Suprapubic skin (tissue), 4 donors: ENCODE data around the gene SYNE2. TPM values are rescaled to one million over a fixed set of nuclear protein-coding genes. Genes with fewer than 3 reads are reported as not detected.

Source experiments
- DNase-seq, 2 donors: peaks; one replicate each; pipeline ENCODE4 v3.0.0-alpha.2; 2019; ENCODE audit warnings: low spot score in 2 of 2
- H3K27ac ChIP-seq: fragments of 200-600 bp; sonication (generic); one replicate; pipeline ENCODE4 v1.5.1; 2019
- H3K27me3 ChIP-seq: fragments of 200-600 bp; sonication (generic); one replicate; pipeline ENCODE4 v1.5.1; 2019
- H3K36me3 ChIP-seq: fragments of 200-600 bp; sonication (generic); one replicate; pipeline ENCODE4 v1.5.1; 2019
- H3K4me1 ChIP-seq: fragments of 200-600 bp; sonication (generic); one replicate; pipeline ENCODE4 v1.5.1; 2019
- H3K4me3 ChIP-seq: fragments of 200-600 bp; sonication (generic); one replicate; pipeline ENCODE4 v1.5.1; 2019; ENCODE audit warnings: mild to moderate bottlenecking
- H3K9me3 ChIP-seq: fragments of 200-600 bp; sonication (generic); one replicate; pipeline ENCODE4 v1.5.1; 2019
- EP300 ChIP-seq: sonication (generic); formaldehyde crosslinking; IDR thresholded peaks from one replicate; pipeline ENCODE4 v1.6.1; 2017; ENCODE audit warnings: antibody characterized with exemption
- POLR2A ChIP-seq, 2 donors: fragments of 450-650 bp; IDR thresholded peaks; one replicate each; pipeline ENCODE4 v1.6.1; 2017; ENCODE audit warnings: antibody characterized with exemption in 2 of 2, mild to moderate bottlenecking in 2 of 2, moderate library complexity in 2 of 2
- POLR2AphosphoS5 ChIP-seq, 3 donors: sonication (generic); formaldehyde crosslinking; IDR thresholded peaks; one replicate each; pipeline ENCODE4 v1.6.1; 2017; ENCODE audit warnings: antibody characterized with exemption in 3 of 3
- WGBS: methylation state at CpG from one replicate; pipeline ENCODE4 v1.1.5; 2018; 5-methylcytosine and 5-hydroxymethylcytosine counted together
- total RNA-seq, 4 donors: library from RNA; depleted of rRNA; stranded (reverse); fragments of >200 nt; gene quantifications; one replicate each; pipeline ENCODE4 v1.1.0, GENCODE V29; 2016
- TF ChIP-seq, protein P1 (sequence below), 2 donors: fragments of 200-600 bp in 1 of 2; fragments of 450-650 bp in 1 of 2; sonication (generic) in 1 of 2; IDR thresholded peaks; one replicate each; pipeline ENCODE4 v1.5.1; 2016 to 2019; ENCODE audit warnings: antibody characterized with exemption in 2 of 2, mild to moderate bottlenecking in 1 of 2, moderate library complexity in 1 of 2

The SYNE2 gene
- total RNA-seq, 4 donors from 2014 or later = 234 to 658 (median 244) TPM

- Histone ChIP-seq H3K36me3 (peaks cover 26% of the 10 kb centered on the region), H3K4me1 (no peaks in the 10 kb centered on the region), H3K4me3 (no peak overlapping the region), H3K9me3 (no peaks in the 10 kb centered on the region), H3K27me3 (no peaks in the 10 kb centered on the region), H3K27ac (no peak overlapping the region)
- no peak for TF ChIP-seq POLR2AphosphoS5 (IDR thresholded peaks at IDR 0.05)
- TF ChIP-seq POLR2A (IDR thresholded peaks at IDR 0.05) = no peak
- TF ChIP-seq, protein P1, sequence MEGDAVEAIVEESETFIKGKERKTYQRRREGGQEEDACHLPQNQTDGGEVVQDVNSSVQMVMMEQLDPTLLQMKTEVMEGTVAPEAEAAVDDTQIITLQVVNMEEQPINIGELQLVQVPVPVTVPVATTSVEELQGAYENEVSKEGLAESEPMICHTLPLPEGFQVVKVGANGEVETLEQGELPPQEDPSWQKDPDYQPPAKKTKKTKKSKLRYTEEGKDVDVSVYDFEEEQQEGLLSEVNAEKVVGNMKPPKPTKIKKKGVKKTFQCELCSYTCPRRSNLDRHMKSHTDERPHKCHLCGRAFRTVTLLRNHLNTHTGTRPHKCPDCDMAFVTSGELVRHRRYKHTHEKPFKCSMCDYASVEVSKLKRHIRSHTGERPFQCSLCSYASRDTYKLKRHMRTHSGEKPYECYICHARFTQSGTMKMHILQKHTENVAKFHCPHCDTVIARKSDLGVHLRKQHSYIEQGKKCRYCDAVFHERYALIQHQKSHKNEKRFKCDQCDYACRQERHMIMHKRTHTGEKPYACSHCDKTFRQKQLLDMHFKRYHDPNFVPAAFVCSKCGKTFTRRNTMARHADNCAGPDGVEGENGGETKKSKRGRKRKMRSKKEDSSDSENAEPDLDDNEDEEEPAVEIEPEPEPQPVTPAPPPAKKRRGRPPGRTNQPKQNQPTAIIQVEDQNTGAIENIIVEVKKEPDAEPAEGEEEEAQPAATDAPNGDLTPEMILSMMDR (IDR thresholded peaks at IDR 0.05) = no peak
- no peak for TF ChIP-seq EP300
- WGBS = 79% methylated on average over 10 of the region's 10 CpGs
- no peak for DNase-seq
Measured at GRCh38 chr14:64053694-64054669, 201.2 kb downstream of the SYNE2 start.

GRCh38 chr14:64059454-64060198 is 206.8 kb downstream of the SYNE2 start:
- Histone ChIP-seq H3K9me3 (no peaks in the 10 kb centered on the region), H3K36me3 (peaks cover 12% of the 10 kb centered on the region), H3K27ac (peak overlapping the region; percentile 67), H3K4me3 (no peak overlapping the region), H3K27me3 (no peaks in the 10 kb centered on the region), H3K4me1 (peaks cover 15% of the 10 kb centered on the region)
- DNase-seq = no peak
- 81% methylated on average over 4 of the region's 6 CpGs for whole genome bisulfite sequencing
- TF ChIP-seq POLR2A (IDR thresholded peaks at IDR 0.05) (no peak), POLR2AphosphoS5 (IDR thresholded peaks at IDR 0.05) (no peak), EP300 (no peak)
- TF ChIP-seq, protein P1 (IDR thresholded peaks at IDR 0.05) = no peak

- peak overlapping the region; percentile 67 for H3K27ac ChIP-seq
- DNase-seq = no peak
Measured at GRCh38 chr14:64060199-64060545, 207.4 kb downstream of the SYNE2 start.

GRCh38 chr14:64060648-64061096 is 207.9 kb downstream of the SYNE2 start:
- Histone ChIP-seq H3K27me3 (no peaks in the 10 kb centered on the region), H3K27ac (peak overlapping the region; percentile 67), H3K4me1 (peaks cover 15% of the 10 kb centered on the region), H3K4me3 (no peak overlapping the region), H3K36me3 (peaks cover 21% of the 10 kb centered on the region), H3K9me3 (no peaks in the 10 kb centered on the region)
- no peak for TF ChIP-seq EP300
- TF ChIP-seq, protein P1 (IDR thresholded peaks at IDR 0.05) = peak in 1 of 2 donors; percentile 35
- DNase-seq = no peak
- 53% methylated on average over 5 of the region's 5 CpGs for WGBS

More at GRCh38 chr14:64060199-64060545, 207.4 kb downstream of the SYNE2 start:
- Histone ChIP-seq H3K36me3 (peaks cover 16% of the 10 kb centered on the region), H3K27me3 (no peaks in the 10 kb centered on the region), H3K9me3 (no peaks in the 10 kb centered on the region), H3K4me3 (no peak overlapping the region), H3K4me1 (peaks cover 15% of the 10 kb centered on the region)
- 17% methylated on average over 1 of the region's 1 CpG for WGBS
- TF ChIP-seq POLR2A (IDR thresholded peaks at IDR 0.05) = no peak

DNA sequence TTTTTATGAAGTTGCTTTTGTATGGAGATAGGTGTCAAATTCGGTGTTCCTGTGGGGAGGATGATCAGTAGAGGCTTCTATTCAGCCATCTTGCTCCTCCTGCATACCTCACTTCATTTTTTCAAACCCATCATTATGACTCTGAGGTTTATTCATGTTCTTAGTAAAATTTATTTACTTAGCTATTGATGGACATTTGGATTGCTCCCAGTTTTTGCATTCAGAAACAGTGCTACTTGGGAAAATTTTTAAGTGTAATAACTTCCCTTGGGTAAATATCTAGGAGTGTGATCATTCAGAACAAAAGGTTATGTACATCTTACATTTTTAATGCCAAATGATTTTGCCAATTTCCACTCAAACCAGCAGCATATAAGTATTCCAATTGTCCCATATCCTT is 208.3 kb downstream of the SYNE2 start:
- no peaks in the 10 kb centered on the region for H3K27me3 ChIP-seq
- H3K9me3 ChIP-seq = no peaks in the 10 kb centered on the region
- no peak for DNase-seq
- H3K4me3 ChIP-seq = no peak overlapping the region
- H3K36me3 ChIP-seq = peaks cover 24% of the 10 kb centered on the region
- TF ChIP-seq EP300 (no peak), POLR2AphosphoS5 (IDR thresholded peaks at IDR 0.05) (no peak), POLR2A (IDR thresholded peaks at IDR 0.05) (no peak)
- TF ChIP-seq, protein P1 (IDR thresholded peaks at IDR 0.05) = no peak
- WGBS = 61% methylated on average over 1 of the region's 1 CpG
- H3K4me1 ChIP-seq = peaks cover 15% of the 10 kb centered on the region
- H3K27ac ChIP-seq = peak overlapping the region; percentile 67
